ENCODE results near the gene APLF. TPM values are rescaled to one million over a fixed set of nuclear protein-coding genes. Genes with fewer than 3 reads are reported as not detected.

The APLF gene
- polyA plus RNA-seq, 1 of the 3 experiments (the other 2 are of a cell fraction) = 1.1 TPM

GRCh38 chr2:68476454-68476853 lies 9.1 kb downstream of the APLF start:
- 95% methylated on average over 1 of the region's 1 CpG for WGBS (ENCODE audit: low lambda C conversion rate)
- no peaks in the 10 kb centered on the region for H3K27me3 ChIP-seq (ENCODE audit: insufficient read depth)
- peaks cover 5% of the 10 kb centered on the region; the same call in 1 of the 2 replicates for H3K79me2 ChIP-seq (ENCODE audit: insufficient read depth)
- ChIA-PET POLR2A (no interaction called here), CTCF (interaction anchor here (2.9 kb wide), 1 partner anchor 11 kb away, joined by 18 read pairs; no protein-coding TSS in a partner anchor)
- H4K20me1 ChIP-seq (ENCODE audit: insufficient read depth) = no peaks in the 10 kb centered on the region
- no peak overlapping the region for H3K27ac ChIP-seq (ENCODE audit: low read depth in 2 of 2, low read length in 1 of 2)
- no peaks in the 10 kb centered on the region for H3K9me2 ChIP-seq
- H3K4me2 ChIP-seq = no peak overlapping the region
- no peak overlapping the region for H3K4me3 ChIP-seq (ENCODE audit: low read depth in 2 of 2, low read length in 1 of 2)
- H3K4me1 ChIP-seq (ENCODE audit: control insufficient read depth in 1 of 2, insufficient read depth in 2 of 2, low read depth in 1 of 2, low read length in 1 of 2) = no peaks in the 10 kb centered on the region
- no peak overlapping the region for H2AFZ ChIP-seq (ENCODE audit: low read depth)
- no peak for DNase-seq
- H3K9ac ChIP-seq = no peak overlapping the region
- H3K9me3 ChIP-seq = 0 out of 2 replicates have a peak, but pooled peaks cover 1% of the 10 kb centered on the region
- no peak for TF ChIP-seq EP300 (IDR thresholded peaks at IDR 0.05; ENCODE audit: borderline replicate concordance in 1 of 2, low read depth in 1 of 2, low read length in 1 of 2)
- TF ChIP-seq RAD21 (IDR thresholded peaks at IDR 0.05; ENCODE audit: low read length) = no peak
- TF ChIP-seq PBX3 (IDR thresholded peaks at IDR 0.05) = no peak
- no peak for TF ChIP-seq CHD2 (IDR thresholded peaks at IDR 0.05; ENCODE audit: low read length, partially characterized antibody)
- TF ChIP-seq ELF1 (IDR thresholded peaks at IDR 0.05) = no peak
- TF ChIP-seq USF1 (IDR thresholded peaks at IDR 0.05; ENCODE audit: borderline replicate concordance, low read depth) = no peak
- H3F3A ChIP-seq (replicated peaks; ENCODE audit: insufficient read depth) = no peaks in the 10 kb centered on the region
- H3K36me3 ChIP-seq (replicated peaks in 1 of 2; ENCODE audit: control insufficient read depth in 1 of 2, insufficient read depth in 2 of 2, low read length in 1 of 2) = no peaks in the 10 kb centered on the region

GRCh38 chr2:68478688-68479087 lies 11.3 kb downstream of the APLF start:
- Histone ChIP-seq H3F3A (replicated peaks; ENCODE audit: insufficient read depth) (no peaks in the 10 kb centered on the region), H3K36me3 (replicated peaks in 1 of 2; ENCODE audit: control insufficient read depth in 1 of 2, insufficient read depth in 2 of 2, low read length in 1 of 2) (no peaks in the 10 kb centered on the region), H3K4me3 (ENCODE audit: low read depth in 2 of 2, low read length in 1 of 2) (no peak overlapping the region), H4K20me1 (ENCODE audit: insufficient read depth) (no peaks in the 10 kb centered on the region), H3K27me3 (ENCODE audit: insufficient read depth) (no peaks in the 10 kb centered on the region), H3K79me2 (ENCODE audit: insufficient read depth) (peaks cover 8% of the 10 kb centered on the region; the same call in 1 of the 2 replicates), H3K27ac (ENCODE audit: low read depth in 2 of 2, low read length in 1 of 2) (no peak overlapping the region), H3K9ac (no peak overlapping the region), H3K4me1 (ENCODE audit: control insufficient read depth in 1 of 2, insufficient read depth in 2 of 2, low read depth in 1 of 2, low read length in 1 of 2) (no peaks in the 10 kb centered on the region; a peak in 1 of 4 replicates), H3K9me2 (no peaks in the 10 kb centered on the region), H3K9me3 (0 out of 2 replicates have a peak, but pooled peaks cover 4% of the 10 kb centered on the region), H3K4me2 (no peak overlapping the region), H2AFZ (ENCODE audit: low read depth) (no peak overlapping the region)
- ChIA-PET POLR2A (no interaction called here), CTCF (interaction anchor here (0.7 to 2.9 kb wide), 5 partner anchors 9 to 447 kb away, joined by 3 to 18 read pairs (median 9); no protein-coding TSS in a partner anchor)
- WGBS (ENCODE audit: low lambda C conversion rate) = 87% methylated on average over 1 of the region's 1 CpG
- TF ChIP-seq CTCF (IDR thresholded peaks at IDR 0.05) (no peak), MXI1 (IDR thresholded peaks at IDR 0.05; ENCODE audit: low read depth, low read length) (no peak), ELF1 (IDR thresholded peaks at IDR 0.05) (no peak)
- no peak for DNase-seq

Data from SK-N-SH (cell line).